ENCODE measurements around the gene DMRT3. TPM values are rescaled to one million over a fixed set of nuclear protein-coding genes. Genes with fewer than 3 reads are reported as not detected.

DMRT3 gene
- total and polyA plus RNA-seq, 2 of the 8 experiments (the other 6 are each of a cell fraction or from before 2014, with no cell fraction given), result not detected

DNA sequence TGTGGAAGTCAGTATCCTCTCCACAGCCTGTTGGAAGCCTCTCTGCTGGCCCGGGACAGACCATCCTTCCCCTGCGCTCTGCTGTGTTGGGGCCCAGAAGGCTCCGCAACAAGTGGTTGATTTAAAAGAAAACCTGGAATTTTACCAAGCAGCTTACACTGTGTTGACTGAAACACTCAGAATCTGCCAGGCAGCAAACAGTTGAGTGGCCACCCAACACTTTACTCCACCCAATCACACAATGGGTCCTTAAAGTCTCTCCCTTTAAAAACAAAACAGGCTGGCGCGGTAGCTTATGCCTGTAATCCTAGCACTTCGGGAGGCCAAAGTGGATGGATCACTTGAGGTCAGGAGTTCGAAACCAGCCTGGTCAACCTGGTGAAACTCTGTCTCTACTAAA is 28.0 kb upstream of the DMRT3 start:
- Histone ChIP-seq H3K27ac (ENCODE audit: low read depth, low read length) (no peak overlapping the region), H3K23ac (ENCODE audit: insufficient read length) (no peak overlapping the region), H2BK12ac (ENCODE audit: low read depth, low read length) (no peak overlapping the region), H3K27me3 (replicated peaks in 1 of 4; ENCODE audit: control insufficient read depth in 3 of 4, extremely low read depth in 1 of 4, insufficient read depth in 3 of 4, low read length in 3 of 4) (no peaks in the 10 kb centered on the region), H4K20me1 (replicated peaks in 1 of 2; ENCODE audit: control insufficient read depth in 1 of 2, insufficient read depth in 2 of 2, low read length in 2 of 2) (no peaks in the 10 kb centered on the region), H2BK20ac (ENCODE audit: low read length) (no peak overlapping the region), H3K56ac (replicated peaks; ENCODE audit: insufficient read length, low read depth, low read length) (no peak overlapping the region), H3K4me1 (replicated peaks in 1 of 4; ENCODE audit: control insufficient read depth in 3 of 4, insufficient read depth in 4 of 4, low read length in 3 of 4) (peaks cover 0 to 2% (median 0%) of the 10 kb centered on the region in 4 experiments; a peak in 1 of 7 replicates), H3K9me3 (ENCODE audit: insufficient read depth in 2 of 2, low read depth in 1 of 2, low read length in 1 of 2) (no peaks in the 10 kb centered on the region), H3K4me3 (ENCODE audit: extremely low read depth in 1 of 4, insufficient read depth in 2 of 4, low read depth in 3 of 4, low read length in 4 of 4) (no peak overlapping the region), H2BK5ac (ENCODE audit: low read depth, low read length) (no peak overlapping the region), H3K18ac (ENCODE audit: extremely low read depth, low read length) (no peak overlapping the region), H3K4ac (replicated peaks; ENCODE audit: insufficient read length, low read depth, low read length) (no peak overlapping the region), H3K9ac (replicated peaks in 1 of 4; ENCODE audit: extremely low read depth in 1 of 4, low read depth in 3 of 4, low read length in 3 of 4) (no peak overlapping the region), H3K4me2 (ENCODE audit: insufficient read depth in 1 of 2, low read depth in 2 of 2, low read length in 2 of 2) (no peak overlapping the region), H2AK5ac (ENCODE audit: low read depth, low read length) (no peak overlapping the region), H2BK120ac (replicated peaks; ENCODE audit: low read depth, low read length) (no peak overlapping the region), H3K36me3 (ENCODE audit: control insufficient read depth in 2 of 4, insufficient read depth in 4 of 4, low read length in 3 of 4) (no peaks in the 10 kb centered on the region), H3K79me1 (ENCODE audit: low read depth, low read length) (no peaks in the 10 kb centered on the region), H4K91ac (replicated peaks; ENCODE audit: insufficient read length, low read length) (no peak overlapping the region), H2BK15ac (ENCODE audit: low read length) (no peak overlapping the region), H3K79me2 (ENCODE audit: control insufficient read depth in 1 of 2, insufficient read depth in 2 of 2, low read length in 2 of 2) (no peaks in the 10 kb centered on the region), H3K23me2 (ENCODE audit: low read depth, low read length) (no peaks in the 10 kb centered on the region), H3K14ac (ENCODE audit: insufficient read length) (no peak overlapping the region), H4K5ac (ENCODE audit: insufficient read length, low read depth, low read length) (no peak overlapping the region), H2AFZ (ENCODE audit: low read length) (0 out of 2 replicates have a peak overlapping the region, but pooled peaks have one; percentile 64), H4K8ac (ENCODE audit: extremely low read depth, insufficient read depth, low read length) (0 out of 2 replicates have a peak overlapping the region, but pooled peaks have one; percentile 9)
- DNase-seq (ENCODE audit: low read depth in 1 of 2, low spot score in 2 of 2), result no peak
- WGBS, 2 experiments (ENCODE audit: extremely low coverage in 1 of 2, insufficient coverage in 1 of 2, insufficient read length in 1 of 2, insufficient replicate concordance in 2 of 2, low coverage in 1 of 2, low lambda C conversion rate in 2 of 2, missing lambda C conversion rate in 1 of 2), result 93% methylated on average over 7 of the region's 7 CpGs; no CpG with 5 or more reads in 1 of the 2 experiments
- ChIA-PET POLR2A (ENCODE audit: partially characterized antibody) (no interaction called here), CTCF (ENCODE audit: partially characterized antibody) (interaction anchor here (0.7 to 9.3 kb wide), 16 partner anchors 10 to 71 kb away, joined by 3 to 97 read pairs (median 4); no protein-coding TSS in a partner anchor)
- TF ChIP-seq SIX5 (IDR thresholded peaks at IDR 0.05; ENCODE audit: low read depth, low read length), result no peak
- no peak for TF ChIP-seq HDAC6 (IDR thresholded peaks at IDR 0.05; ENCODE audit: low read depth, low read length)
- TF ChIP-seq KDM1A (IDR thresholded peaks at IDR 0.05; ENCODE audit: borderline replicate concordance, low read length), result no peak
- no peak for TF ChIP-seq RNF2 (IDR thresholded peaks at IDR 0.05; ENCODE audit: borderline replicate concordance, low read depth, low read length, missing control alignments, poor library complexity, severe bottlenecking)
- FAIRE-seq, result no peak
